Stimulated activated CD8-positive, alpha-beta memory T cell treated with anti-CD3 and anti-CD28 coated beads, Interleukin-4, amount 100 ng/mL, for 1 hour (primary cell): ENCODE data around the gene RELB.
"Not testable (repeated sequence)": the region's sequence is repeated elsewhere in the genome, so short reads cannot be mapped to it uniquely, and the experiment has no call there.

Experiments
- DNase-seq, 2 donors: peaks; one replicate each; pipeline ENCODE4 v3.0.0-alpha.2; 2020; ENCODE audit warnings: low read depth in 2 of 2, low spot score in 1 of 2

The RELB gene

GRCh38 chr19:44987148-44987675 lies 14.1 kb upstream of the RELB start:
- DNase-seq, result no peak

GRCh38 chr19:44988273-44988672 lies 13.0 kb upstream of the RELB start:
- DNase-seq, result no peak

GRCh38 chr19:44988896-44989556 lies 12.2 kb upstream of the RELB start:
- DNase-seq, result peak; percentile 21 to 25

GRCh38 chr19:44990459-44990858 lies 10.8 kb upstream of the RELB start:
- DNase-seq, result no peak

- DNase-seq, result no peak
Measured at GRCh38 chr19:44990966-44991365, 10.3 kb upstream of the RELB start.

GRCh38 chr19:44992336-44993163 lies 8.7 kb upstream of the RELB start:
- no peak for DNase-seq

GRCh38 chr19:44993526-44993925 lies 7.7 kb upstream of the RELB start:
- no peak for DNase-seq

- DNase-seq, result no peak
Measured at GRCh38 chr19:44993926-44994537, 7.2 kb upstream of the RELB start.

- no peak for DNase-seq
Measured at GRCh38 chr19:44998025-44998424, 3.2 kb upstream of the RELB start.

- not testable (repeated sequence) for DNase-seq
Measured at GRCh38 chr19:44999131-44999925, 1.9 kb upstream of the RELB start.

- not testable (repeated sequence) for DNase-seq
Measured at GRCh38 chr19:45000665-45001064, 599 bp upstream of the RELB start.

- no peak for DNase-seq
Measured at GRCh38 chr19:45003485-45003884, 2.2 kb downstream of the RELB start.

- no peak for DNase-seq
Measured at GRCh38 chr19:45005787-45006186, 4.5 kb downstream of the RELB start.

GRCh38 chr19:45008552-45008951 lies 7.3 kb downstream of the RELB start:
- no peak for DNase-seq

- no peak for DNase-seq
Measured at GRCh38 chr19:45009625-45010255, 8.5 kb downstream of the RELB start.

- DNase-seq, result no peak
Measured at GRCh38 chr19:45010306-45010705, 9.0 kb downstream of the RELB start.

GRCh38 chr19:45011959-45012358 lies 10.7 kb downstream of the RELB start:
- no peak for DNase-seq

GRCh38 chr19:45016388-45017314 lies 15.4 kb downstream of the RELB start:
- DNase-seq, result peak; percentile 46 to 50

- DNase-seq, result no peak
Measured at GRCh38 chr19:45019187-45019586, 17.9 kb downstream of the RELB start.

- DNase-seq, result no peak
Measured at GRCh38 chr19:45020071-45020470, 18.8 kb downstream of the RELB start.
